Jurkat, Clone E6-1 (cell line): Measurements from ENCODE around the gene CPEB2.

ENCODE experiments used
- DNase-seq: peaks from one replicate; pipeline ENCODE4 v3.0.0-alpha.2; 2011; ENCODE audit warnings: low read depth, low spot score
- H3K4me3 ChIP-seq: 2 replicates; pipeline ENCODE4 v1.5.1; 2011; ENCODE audit warnings: mild to moderate bottlenecking, low read length, control low read depth, moderate library complexity

The CPEB2 gene

DNA sequence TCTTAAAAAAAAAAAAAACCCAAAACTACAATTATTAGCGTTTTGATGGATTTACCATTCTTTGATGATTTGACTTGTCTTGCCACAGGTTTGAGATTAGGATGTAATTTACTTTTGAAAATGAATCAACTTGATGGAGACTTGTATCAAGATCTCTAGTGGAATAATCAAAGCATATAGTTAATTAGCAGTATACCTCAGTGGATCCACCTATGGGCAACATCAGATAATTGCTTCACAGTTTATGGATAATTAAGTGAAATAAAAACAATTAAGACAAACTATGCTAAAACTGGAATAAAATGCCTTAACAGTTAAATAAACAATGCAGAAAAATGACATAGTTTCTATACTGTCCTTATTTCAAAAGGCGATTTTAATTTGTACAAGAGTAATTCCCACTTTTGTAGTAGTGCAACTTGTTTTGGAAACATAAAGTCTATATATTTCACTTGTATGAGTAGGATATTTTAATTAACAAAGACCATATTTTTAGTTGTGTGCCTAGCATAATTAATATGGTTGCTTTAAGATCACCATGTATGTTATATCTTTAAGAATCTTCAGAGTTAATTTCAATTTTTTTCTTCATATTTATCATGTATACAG, 4.2 kb downstream of the CPEB2 start:
- peak; percentile 12 for DNase-seq
- H3K4me3 ChIP-seq: no peak overlapping the region

DNA sequence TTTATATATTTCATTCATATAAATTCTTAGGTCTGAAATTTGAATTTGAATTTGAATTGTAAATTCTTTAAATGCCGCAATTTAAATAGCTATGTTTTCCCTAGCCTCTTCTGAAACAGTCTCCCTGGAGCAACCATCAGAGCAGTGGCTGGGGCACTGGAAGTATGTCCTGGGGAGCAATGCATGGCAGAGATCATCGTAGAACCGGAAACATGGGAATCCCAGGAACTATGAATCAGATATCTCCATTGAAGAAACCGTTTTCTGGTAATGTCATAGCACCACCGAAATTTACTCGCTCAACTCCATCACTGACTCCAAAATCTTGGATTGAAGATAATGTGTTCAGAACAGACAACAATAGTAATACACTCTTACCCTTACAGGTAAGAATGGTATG, 4.9 kb downstream of the CPEB2 start:
- no peak for DNase-seq
- H3K4me3 ChIP-seq: no peak overlapping the region

DNA sequence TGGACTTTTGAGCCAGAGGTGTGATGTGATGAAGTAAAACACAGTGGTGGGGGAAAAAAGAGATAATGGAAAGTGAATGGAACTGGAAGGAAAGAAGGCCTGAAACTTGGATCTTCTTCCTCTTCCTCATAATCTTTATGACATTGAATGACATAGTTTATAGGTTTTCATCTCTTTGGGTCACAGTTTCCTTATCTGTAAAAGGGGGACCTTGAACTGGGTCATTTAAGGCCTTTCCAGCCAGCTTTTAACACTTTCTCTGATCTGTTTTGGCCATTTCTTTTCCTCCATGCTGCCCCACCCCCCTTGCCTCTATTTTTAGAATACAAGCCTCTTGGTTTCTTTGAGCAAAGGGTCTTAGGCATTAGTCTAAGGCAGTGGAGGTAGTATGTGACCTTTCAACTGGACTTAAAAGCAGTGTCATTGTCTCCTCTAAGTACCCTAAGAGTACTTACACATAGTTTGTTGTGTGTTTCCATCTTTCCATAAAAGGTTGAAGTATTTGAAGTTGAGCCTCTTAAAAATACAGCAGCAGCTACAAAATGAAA, 7.8 kb downstream of the CPEB2 start:
- DNase-seq: no peak
- H3K4me3 ChIP-seq: no peak overlapping the region

DNA sequence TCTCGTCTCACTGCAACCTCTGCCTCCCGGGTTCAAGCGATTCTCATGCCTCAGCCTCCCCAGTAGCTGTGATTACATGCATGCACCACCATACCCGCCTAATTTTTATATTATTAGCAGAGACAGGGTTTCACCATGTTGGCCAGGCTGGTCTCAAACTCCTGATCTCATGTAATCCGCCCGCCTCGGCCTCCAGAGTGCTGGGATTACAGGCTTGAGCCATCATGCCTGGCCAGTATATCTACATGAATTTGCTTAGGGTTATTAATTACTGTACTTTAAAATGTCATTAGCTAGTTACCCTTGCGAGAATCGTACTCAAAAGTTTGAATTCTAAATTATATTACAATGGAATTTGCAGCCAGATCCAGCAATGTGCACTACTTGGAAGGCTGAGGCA, 8.9 kb downstream of the CPEB2 start:
- no peak for DNase-seq
- H3K4me3 ChIP-seq: no peak overlapping the region

DNA sequence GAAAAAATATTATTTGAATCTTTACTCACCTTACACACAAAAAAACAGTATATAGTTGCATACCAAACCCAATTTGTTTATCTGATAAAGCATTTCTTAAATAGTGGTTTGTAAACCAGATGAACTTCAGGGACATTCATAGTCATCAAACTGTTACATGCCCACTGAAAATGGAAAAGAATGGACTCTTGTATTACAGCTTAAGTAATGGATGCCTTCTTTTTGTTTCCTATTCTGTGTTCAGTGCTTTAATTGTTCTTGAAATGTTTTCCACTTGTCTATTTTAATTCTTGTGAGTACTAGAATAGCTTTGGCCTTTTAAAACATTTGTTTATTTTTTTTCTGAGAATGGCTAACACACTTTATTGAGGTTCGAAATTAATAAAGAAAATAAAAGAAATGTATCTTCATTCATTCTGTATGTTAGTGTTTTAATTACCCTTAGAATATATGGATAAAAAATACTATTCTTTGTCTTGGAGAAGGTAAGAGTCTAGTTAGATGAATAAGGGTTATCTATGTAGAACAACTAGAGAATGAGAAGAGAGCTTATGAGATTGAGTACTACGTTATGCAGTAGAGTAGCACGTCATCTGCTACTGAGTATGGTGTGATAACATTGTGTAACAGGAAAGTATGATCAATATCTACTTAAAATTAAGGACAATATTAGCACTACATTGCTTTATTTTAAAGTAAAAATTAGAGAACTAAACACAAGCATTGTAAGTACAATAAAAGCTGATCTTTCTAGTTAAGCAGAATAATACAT, 9.9 kb downstream of the CPEB2 start:
- no peak for DNase-seq
- no peak overlapping the region for H3K4me3 ChIP-seq

DNA sequence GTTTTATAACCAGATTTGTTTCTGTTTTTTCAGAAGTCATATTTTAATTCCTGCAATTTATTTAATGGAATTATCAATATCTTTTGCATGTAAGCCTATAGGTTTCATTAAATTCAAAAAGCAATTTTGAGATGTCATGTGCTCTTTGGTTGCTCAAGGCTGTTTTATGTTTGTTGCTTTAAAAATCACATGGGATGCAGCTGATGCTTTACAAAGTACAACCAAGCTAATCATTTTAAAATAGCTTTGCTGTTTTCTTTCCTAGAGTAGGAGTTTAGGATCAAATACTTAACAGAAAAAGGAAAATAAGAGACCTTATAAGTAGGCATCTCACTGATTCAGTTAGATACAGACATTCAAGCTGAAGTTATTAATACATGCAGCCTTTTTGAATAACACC, 11.3 kb downstream of the CPEB2 start:
- H3K4me3 ChIP-seq: no peak overlapping the region
- DNase-seq: no peak

DNA sequence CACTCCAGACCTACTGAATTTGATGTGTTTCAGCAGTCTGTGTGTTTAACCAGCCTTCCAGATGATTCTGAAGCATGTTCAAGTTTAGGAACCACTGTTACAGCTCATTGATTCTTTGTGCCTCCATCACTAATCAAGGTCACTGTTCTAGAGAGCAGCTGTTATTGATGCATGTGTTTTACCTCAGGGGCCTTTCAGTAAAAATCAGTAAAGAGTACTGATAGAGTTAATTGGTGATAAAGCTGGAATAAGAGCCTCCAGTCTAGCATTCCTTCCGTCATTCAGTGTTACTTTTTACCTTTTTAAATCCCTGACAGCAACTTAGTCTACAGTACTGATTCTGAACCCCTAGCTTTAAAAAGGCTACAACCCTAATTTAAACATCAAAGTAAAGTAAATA, 12.9 kb downstream of the CPEB2 start:
- no peak for DNase-seq

DNA sequence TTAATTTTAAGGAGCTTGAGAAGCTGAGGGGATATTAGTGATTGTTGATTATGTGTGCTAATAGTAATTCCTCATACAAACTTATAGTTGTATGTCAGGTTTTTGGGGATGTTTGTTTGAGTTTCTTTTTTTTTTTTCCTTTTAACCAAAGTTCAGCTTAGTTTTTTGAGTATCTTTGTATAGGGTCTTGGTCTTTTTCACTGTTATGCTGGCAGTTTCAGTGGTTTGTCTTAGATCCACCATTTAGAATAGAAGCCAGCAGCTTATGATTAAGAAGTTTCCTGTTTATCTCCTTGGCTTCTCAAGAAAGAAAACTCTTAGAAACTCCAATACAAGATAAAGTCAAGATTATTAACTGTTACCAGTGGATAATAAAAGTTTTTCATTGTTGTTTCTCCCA, 16.1 kb downstream of the CPEB2 start:
- DNase-seq: no peak
- H3K4me3 ChIP-seq: no peak overlapping the region

More for the DNA sequence above, 12.9 kb downstream of the CPEB2 start:
- H3K4me3 ChIP-seq: no peak overlapping the region

DNA sequence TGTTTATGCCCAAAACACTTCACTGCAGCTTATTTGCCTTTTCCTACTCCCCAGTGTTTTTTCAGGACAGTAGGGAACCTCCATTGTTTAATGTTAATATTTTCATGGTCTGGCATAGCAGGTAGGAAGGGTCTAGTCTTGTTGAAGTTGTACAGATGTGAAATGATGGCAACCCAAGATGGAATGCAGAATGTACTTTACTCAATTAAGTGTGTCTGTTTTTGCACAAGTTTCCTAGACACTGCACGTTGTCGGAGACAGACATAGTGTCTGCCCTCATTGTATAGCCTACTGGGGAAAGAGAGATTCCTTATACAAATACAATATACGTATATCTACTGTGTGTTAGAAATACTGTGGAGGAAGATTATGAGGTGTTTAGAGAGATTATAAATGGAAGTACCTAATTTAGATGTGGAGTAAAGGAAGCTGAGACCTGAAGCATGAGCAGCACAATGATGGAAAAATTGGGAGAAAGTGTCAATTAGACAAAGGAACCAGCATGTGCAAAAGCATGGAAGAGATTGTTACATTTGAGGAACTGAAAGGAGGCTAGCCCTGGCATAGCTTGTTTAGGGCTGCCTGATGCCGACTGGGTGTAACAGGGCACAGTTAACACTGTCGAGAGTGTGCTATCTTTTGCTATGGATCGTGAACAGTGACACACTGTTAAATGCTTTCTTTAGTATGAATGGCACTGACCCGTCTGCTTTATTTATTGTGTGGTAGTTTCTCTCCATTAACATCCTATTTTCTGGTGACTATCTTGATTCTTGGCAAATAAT, 18.4 kb downstream of the CPEB2 start:
- H3K4me3 ChIP-seq: no peak overlapping the region
- DNase-seq: no peak

DNA sequence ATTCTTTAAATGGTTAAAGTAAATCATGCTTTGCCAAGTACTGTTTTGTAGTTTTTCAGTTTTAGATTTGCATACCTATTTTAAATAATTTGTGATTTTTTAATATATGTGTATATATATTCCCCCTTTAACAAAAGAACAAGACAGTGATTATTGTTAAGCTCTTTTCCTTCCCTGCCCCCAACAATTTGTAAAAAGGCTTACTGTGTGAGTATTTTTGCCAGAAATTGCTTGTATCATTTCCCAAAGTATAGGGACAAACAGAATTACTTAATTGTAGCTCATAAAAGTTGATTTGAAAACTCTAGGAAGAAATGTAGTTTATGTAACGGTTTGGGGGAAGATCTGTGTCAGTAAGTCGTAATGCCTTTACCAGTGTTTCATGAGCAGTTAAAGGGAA, 19.0 kb downstream of the CPEB2 start:
- no peak for DNase-seq
- no peak overlapping the region for H3K4me3 ChIP-seq

DNA sequence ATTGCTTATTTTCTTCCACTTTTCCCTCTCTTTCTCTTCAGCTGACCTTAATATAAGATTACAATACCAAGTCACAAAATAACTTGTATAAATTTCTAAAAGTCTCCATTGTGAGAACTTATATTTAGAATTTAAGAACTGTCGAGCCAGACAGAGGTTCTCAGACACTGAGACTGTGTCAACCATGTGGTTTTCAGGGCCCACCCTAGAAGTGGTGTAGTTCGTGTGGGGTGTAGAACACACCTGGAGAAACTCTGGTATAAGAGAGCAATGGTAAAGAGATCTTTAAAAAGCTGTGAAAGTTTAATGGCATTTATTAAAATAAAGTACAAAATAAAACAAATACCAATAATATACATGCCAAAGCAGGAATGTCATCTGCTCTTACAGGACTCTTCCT, 19.7 kb downstream of the CPEB2 start:
- no peak for DNase-seq
- H3K4me3 ChIP-seq: no peak overlapping the region

DNA sequence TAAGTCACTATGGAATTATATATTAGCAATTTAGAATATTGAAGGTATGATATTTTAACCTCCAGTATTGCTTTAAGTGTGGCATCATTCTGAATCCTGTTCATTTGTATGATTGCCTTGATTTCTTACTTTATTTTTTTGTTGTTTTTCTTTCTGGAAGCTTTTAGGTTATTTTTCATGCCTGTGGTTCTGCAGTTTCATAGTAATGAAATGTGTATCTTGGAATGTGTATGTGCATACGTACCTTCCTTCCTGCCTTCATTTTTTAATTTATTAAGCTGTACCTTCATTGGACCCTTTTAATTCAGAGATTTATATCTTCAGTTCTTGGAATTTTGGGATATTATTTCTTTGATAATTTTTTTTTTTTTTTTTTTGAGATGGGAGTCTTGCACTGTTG, 22.1 kb downstream of the CPEB2 start:
- no peak overlapping the region for H3K4me3 ChIP-seq
- no peak for DNase-seq

DNA sequence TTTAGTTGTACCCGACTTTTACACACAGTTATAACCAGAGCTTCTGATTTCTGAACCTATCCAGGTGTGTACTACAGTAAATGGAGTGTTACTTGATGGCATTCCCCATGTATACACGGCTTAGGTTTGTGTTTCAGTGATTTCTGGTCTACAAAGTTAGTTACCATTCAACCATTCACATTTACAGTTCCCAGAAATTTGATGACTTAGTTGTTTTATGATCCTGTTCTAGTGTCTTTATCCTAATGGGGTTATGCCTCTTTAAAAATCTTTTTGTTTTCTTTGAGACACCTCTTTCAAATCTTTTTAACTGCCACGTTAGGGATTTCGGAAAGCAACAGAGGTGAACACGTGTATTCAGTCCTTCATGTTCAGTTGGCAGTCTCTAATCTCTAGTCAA, 23.4 kb downstream of the CPEB2 start:
- no peak overlapping the region for H3K4me3 ChIP-seq
- DNase-seq: no peak

DNA sequence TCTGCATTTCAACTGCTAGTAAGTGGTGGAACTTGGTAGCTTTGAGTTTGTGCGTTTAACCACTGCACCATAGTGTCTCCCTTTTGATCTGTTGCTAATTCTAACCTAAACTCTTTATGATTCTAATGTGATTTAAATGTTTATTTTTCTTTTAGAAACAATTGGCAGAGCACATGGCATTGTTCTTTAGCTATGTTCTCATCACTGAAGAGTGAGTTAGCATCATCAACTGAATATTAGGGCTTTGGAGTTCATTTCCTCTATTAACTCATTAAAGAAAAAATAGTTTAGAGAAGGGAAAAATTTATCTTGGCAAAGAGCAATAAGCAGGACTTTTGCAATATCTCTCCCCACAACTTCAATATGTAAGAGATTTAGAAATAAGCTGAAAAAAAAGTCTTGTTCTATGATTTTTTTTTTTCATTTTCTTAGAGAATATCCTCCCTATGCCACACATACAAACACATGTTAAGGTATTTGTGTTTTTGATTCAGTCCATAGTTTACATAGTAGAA, 25.7 kb downstream of the CPEB2 start:
- no peak overlapping the region for H3K4me3 ChIP-seq
- DNase-seq: no peak

DNA sequence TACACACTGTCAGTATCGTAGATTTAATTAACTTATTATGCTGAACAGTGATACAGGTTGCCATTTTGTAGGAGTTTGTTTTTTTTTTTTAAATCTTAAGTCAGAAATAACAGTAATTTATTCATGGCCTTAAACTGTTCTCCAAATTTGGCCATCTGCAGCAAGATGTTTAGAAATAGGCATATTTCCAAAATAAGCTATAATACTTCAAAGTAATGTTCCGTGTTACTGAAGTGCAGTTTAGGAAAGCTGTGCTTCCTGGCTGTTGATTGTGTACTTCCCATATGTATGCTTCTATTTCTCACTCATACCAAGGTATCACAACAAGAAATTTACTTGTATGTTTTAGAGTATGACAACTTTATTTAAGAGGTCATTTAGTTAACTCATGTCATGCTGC, 28.9 kb downstream of the CPEB2 start:
- H3K4me3 ChIP-seq: no peak overlapping the region
- DNase-seq: no peak

DNA sequence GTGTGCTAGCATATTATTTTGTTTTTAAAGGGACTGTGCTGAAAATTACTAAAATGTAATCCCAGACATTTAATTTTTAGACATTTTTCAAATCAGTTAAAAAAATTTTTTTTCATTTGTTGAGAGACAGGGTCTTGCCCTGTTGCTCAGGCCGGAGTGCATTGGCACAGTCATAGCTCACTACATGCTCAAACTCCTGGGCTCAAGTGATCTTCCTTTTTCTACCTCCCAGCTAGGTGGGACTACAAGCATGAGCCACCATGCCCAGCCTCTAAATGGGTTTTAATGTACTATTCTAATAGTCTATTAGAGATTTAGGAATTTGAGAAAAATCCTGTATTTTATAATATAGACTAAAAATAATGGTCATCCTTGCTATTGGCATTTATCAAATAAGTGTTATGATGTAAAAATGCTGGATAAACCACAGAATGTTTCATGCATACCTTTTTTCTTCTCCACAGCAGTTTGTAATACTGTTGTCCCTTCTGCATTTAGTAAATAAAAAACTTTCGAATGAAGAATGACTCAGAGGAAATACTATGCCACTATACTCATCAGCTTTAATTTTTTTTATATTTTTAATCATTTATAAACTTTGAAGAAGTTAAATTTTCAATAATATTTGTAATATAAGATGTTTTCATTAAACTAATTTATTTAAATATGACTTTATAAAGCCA, 29.9 kb downstream of the CPEB2 start:
- H3K4me3 ChIP-seq: no peak overlapping the region
- DNase-seq: no peak

DNA sequence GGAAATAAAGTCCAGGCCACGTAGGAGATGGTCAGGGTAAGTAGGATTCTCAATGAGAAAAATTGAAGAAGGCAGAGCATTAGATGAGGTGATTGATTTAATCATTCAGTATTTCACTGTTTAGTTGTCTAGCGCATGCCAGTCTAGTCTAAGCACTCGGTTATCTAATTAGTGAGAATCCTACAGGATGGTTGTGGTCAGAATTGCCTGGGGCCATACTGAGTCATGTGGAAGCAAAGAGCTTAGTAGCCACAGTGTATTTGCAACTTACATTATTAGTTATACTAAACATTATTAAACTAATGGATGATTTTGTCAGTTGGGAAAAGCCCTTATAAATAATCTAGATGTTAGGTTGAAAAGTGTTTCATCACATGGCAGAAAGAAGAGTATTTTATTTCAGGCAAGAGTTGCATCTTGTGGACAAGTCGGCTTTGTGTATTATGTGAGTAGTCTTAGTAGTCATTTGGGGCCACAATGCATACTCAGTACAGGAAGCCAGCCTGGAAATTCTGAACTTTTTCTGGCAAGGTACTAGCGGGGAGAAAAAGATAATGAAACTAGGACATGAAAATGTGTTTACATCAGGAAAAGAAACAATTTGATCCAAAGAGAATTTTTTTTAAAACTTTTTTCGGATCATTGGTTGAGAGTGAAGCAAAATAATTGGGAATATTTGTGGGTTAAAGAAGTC, 31.9 kb downstream of the CPEB2 start:
- no peak for DNase-seq
- no peak overlapping the region for H3K4me3 ChIP-seq

DNA sequence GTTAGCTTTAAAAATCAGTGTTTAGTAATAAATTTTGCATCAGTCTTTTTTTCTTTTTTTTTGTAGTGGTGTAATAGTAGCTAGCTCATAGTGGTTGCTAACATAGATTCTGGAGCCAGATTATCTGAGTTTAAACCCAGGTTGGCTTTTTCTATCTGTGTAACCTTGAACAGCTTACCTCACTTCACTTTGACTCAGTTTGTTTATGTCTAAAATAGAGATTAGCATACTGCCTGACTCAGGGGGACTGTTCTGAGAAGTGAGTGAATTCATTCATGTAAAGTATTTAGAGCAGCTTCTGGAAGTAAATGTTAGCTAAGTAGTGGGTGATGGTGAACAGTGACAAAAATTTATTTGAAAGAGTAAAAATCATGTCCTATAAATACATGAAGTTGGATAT, 32.9 kb downstream of the CPEB2 start:
- DNase-seq: no peak
- H3K4me3 ChIP-seq: no peak overlapping the region
